DND-41 (cell line): ENCODE results near the gene KAT6B.

ENCODE experiments used
- EZH2 ChIP-seq: IDR thresholded peaks from 3 replicates; pipeline ENCODE4 v1.6.1; 2012; ENCODE audit warnings: borderline replicate concordance, low read depth, mild to moderate bottlenecking, moderate library complexity, low read length, inconsistent platforms; ENCODE audit not compliant: severe bottlenecking
- TF ChIP-seq, protein P1 (sequence below): IDR thresholded peaks from 2 replicates; pipeline ENCODE4 v1.5.1; 2012; ENCODE audit warnings: borderline replicate concordance, low read length, moderate library complexity, mild to moderate bottlenecking; ENCODE audit not compliant: poor library complexity, severe bottlenecking; ENCODE audit errors: extremely low read depth

DNA sequence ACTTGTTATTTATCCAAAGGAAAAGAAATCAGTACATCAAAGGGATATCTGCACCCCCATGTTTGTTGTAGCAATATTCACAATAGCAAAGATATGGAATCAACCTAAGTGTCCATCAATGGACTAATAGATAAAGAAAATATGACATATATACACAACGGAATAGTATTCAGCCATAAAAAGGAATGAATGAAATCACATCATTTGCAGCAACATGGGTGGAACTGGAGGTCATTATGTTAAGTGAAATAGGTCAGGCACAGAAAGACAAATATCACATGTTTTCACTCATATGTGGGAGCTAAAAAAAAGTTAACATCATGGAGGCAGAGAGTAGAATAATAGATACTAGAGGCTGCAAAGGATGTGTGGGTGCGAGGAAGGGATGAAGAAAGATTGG is 25.0 kb upstream of the KAT6B start:
- TF ChIP-seq, protein P1, sequence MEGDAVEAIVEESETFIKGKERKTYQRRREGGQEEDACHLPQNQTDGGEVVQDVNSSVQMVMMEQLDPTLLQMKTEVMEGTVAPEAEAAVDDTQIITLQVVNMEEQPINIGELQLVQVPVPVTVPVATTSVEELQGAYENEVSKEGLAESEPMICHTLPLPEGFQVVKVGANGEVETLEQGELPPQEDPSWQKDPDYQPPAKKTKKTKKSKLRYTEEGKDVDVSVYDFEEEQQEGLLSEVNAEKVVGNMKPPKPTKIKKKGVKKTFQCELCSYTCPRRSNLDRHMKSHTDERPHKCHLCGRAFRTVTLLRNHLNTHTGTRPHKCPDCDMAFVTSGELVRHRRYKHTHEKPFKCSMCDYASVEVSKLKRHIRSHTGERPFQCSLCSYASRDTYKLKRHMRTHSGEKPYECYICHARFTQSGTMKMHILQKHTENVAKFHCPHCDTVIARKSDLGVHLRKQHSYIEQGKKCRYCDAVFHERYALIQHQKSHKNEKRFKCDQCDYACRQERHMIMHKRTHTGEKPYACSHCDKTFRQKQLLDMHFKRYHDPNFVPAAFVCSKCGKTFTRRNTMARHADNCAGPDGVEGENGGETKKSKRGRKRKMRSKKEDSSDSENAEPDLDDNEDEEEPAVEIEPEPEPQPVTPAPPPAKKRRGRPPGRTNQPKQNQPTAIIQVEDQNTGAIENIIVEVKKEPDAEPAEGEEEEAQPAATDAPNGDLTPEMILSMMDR, result no peak
- TF ChIP-seq EZH2, result no peak
